Effector CD4-positive, alpha-beta T cell (primary cell): ENCODE results near the gene TIPARP.

Experiments used
- DNase-seq: peaks from one replicate; pipeline ENCODE4 v3.0.0-alpha.2; 2020

The TIPARP gene

GRCh38 chr3:156742401-156742800 lies 68.0 kb downstream of the TIPARP start:
- no peak for DNase-seq

DNA sequence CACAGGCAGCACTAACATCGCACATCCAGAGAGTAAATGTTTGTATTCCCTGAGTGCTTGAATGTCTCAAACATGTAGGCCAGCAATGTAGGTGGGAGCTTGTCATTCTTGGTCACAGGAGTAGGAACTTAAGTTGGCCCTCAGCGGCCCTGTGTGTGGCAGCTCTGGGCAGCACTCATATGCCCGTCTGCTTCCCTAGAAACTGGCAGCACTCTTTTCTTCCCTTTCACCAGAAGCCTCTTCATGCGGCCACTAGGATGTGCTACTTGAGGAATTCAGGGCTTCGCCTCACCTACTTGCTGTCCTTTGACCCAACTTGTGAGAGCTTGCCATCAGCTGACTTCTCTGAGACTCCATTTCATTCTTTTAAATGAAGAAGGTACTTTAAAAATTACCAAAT lies 69.5 kb downstream of the TIPARP start:
- DNase-seq = no peak

DNA sequence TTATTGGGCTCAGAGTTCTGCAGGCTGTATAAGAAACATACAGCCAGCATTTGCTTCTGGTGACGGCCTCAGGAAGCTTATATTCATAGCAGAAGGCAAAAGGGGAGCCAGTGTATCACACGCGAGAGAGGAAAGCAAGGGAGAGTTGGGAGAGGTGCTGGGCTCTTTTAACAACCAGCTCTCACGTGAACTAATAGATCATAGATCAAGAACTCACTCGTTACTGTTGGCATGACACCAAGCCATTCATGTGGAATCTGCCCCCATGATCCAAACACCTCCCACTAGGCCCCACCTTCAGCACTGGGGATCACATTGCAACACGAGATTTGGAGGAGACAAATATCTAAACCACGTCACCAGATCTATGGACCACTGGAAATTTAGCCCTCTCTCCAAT lies 70.2 kb downstream of the TIPARP start:
- no peak for DNase-seq

DNA sequence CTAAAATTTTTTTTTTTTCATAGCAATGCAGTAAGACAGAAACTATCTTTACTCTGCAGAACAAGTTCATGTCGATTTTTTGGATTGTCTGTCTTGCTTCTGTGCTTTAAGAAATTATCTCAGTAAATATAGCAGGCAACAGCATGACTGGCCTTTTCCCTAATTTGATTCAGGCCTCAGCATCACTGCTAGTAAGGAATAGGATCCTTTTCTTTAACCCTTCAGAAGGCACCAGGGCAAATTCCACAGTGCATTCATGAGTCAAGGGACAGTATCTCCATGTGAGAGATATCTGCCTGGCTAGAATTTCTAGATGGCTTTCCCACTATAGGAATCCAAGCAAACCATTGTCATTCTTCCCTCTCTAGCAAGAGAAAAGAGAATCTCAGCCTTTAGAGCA lies 71.4 kb downstream of the TIPARP start:
- no peak for DNase-seq

DNA sequence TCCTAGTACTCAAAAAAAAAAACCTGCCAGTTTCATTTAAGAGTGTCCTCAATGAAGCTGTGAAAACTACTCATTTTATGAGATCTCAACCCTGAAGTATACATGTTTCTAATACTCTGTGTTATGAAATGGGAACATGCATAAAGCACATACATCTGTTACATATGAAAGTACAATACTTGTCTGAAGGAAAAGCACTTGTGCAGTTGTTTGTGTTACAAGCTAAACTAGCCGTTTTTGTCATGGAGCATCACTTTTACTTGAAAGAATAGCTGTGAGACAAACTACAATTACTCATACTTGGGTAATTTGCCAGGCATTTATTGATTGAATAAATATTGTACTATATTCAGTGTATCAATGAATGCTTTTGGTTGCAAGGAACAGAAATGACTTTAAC lies 72.7 kb downstream of the TIPARP start:
- no peak for DNase-seq

- DNase-seq = no peak
Measured at GRCh38 chr3:156749244-156749643, 74.9 kb downstream of the TIPARP start.

GRCh38 chr3:156750191-156750873 lies 75.9 kb downstream of the TIPARP start:
- DNase-seq = no peak

DNA sequence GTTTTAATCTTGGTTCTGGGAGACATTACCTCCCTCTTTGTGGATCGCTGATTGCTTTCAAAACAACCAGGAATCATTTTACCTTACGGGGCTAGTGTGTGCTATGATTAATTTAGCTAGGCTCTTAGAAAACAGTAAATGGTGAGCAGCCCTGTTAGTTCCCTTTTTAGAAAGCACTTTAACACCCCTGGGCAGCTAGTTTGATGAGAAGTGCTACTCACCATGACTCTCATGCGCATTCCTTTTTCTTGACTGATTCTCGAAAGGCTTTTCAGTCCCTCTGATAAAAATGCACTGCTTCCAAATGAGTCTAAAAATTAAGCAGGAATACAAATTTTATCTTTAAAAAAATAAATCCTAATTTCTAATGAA lies 76.5 kb downstream of the TIPARP start:
- DNase-seq = no peak

DNA sequence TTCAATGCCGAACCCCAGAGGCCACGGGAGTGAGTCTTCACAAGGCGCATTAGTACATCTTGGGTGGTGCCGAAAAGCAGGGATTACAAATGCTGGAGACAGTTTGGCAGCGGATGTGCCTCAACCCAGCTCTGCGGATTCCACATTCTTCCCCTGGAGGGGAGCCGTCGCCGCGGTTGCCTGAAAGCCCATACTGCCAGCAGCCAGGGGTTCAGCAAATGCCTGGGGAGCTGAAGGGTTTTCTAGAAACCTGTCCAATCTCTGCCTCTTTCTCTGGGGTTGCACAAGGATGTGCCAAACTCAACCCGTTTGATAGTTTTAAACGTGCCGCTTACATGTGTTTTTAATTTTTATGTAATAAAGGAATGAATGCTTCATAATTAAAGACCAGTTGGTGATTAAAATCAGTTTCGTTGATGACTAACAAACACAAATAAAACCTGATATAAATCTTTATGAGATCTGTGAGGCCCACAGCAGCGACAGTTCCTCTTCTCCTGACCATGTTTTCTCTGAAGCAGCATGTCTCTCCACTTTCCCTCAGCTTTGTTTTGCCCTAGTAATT lies 77.2 kb downstream of the TIPARP start:
- DNase-seq = no peak
